ENCODE measurements around the gene PAK6.
A peak's percentile ranks its signal among the peaks of the same experiment; 100 is the strongest.

Gene PAK6

GRCh38 chr15:40278026-40278425 lies 39.2 kb downstream of the PAK6 start:
- DNase-seq, result no peak

DNA sequence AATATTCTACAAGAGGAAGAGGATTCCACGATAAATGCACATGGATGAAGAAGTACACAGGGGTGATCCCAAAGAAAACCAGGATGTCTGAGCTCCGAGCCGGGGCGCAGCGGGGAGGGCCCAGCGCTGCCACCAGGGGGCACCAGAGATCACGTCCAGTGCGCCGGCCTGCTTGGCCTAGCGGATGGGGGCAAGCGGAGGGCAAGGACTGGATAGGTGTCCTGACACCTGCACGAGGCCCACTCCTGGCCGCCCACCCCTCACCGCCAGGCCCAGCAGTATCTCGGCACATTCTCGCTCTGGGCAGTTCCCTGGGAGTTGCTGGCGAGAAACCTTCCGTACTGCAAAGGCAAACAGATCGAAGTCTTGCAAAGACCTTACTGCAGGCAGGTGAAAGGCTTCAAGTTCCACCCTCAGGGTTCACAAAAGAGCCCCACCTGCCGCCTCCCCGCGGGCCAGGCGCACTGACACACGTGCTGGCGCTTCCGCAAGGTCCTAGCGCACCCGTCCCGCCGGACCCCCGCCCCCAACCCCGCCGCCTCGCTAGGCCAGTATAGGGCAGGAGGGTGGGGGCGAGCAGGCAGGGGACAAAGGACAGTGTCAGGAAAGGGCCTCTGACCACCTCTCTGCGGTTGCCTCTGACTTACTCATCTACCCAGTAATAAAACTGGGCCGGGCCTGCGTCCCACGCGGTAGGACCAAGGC lies 40.7 kb downstream of the PAK6 start:
- DNase-seq, result peak; percentile 76

- no peak for DNase-seq
These were observed 41.6 kb downstream of the PAK6 start for GRCh38 chr15:40280260-40281056.

DNA sequence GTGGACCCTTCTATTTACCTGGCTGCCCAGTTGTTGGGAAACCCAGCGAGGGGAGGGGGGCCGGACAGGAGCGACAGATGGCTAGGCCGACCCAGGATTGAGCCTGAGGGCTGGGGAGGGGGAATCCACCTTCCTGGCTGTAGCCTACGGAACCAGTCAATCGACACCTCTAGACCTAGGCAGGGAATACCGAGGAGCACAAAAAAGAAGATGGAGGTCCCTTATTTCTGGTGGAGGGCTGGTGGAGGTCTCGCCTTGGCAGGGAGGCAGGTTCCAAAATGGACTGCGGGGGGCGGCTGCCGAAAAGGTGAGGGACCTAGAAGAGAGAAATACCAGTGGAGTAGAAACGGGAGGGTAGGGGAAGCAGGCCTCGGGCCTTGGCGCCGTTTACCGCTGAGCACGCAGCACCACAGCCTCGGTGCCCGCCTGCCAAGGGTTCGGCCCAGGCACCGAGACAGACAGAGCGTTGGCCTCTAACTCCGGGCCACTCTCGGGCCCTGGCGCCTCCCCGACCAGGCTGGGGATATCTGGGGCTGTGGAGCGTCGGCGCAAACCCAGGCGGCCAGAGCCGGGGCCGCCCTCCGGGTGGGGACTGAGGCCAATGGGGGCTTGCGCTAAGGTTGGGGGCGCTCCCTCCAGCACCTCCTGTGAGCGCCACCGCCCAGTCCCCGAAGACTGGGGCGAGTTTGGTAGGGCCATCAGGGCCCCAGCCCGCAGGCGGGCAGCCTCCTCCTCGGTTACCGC lies 42.4 kb downstream of the PAK6 start:
- DNase-seq, result no peak

- DNase-seq, result no peak
These were observed 42.9 kb downstream of the PAK6 start for GRCh38 chr15:40281801-40282146.

GRCh38 chr15:40282147-40282868 lies 43.4 kb downstream of the PAK6 start:
- DNase-seq, result peak; percentile 73

- peak; percentile 61 for DNase-seq
These were observed 44.2 kb downstream of the PAK6 start, which contains the start of gene ANKRD63 for GRCh38 chr15:40282869-40283614. Gene ANKRD63, minus strand, starts transcription at chr15:40283064. Its CDS starts 478 bp downstream, at chr15:40282586.

GRCh38 chr15:40283615-40284300 lies 44.9 kb downstream of the PAK6 start:
- DNase-seq, result no peak

DNA sequence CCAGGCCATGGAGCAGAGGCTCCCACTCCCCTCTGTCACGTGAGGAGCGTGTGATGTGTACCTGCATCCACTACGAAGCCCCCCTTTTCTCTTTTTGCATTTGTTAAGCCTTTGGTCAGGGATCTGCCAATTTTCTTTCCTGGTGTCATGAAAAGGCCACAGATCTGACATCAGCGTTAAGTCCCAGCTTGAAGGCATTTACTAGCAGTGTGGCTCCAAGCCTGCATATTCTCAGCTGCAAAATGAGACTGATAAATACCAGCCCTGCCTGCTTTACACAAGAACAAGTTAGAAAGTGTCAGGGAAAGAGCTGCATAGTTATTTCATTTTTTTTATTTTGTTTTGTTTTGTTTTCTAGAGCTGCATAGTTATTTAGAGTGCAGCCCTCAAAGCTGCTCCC lies 46.3 kb downstream of the PAK6 start:
- DNase-seq, result no peak

GRCh38 chr15:40285554-40286011 lies 46.7 kb downstream of the PAK6 start:
- no peak for DNase-seq

DNA sequence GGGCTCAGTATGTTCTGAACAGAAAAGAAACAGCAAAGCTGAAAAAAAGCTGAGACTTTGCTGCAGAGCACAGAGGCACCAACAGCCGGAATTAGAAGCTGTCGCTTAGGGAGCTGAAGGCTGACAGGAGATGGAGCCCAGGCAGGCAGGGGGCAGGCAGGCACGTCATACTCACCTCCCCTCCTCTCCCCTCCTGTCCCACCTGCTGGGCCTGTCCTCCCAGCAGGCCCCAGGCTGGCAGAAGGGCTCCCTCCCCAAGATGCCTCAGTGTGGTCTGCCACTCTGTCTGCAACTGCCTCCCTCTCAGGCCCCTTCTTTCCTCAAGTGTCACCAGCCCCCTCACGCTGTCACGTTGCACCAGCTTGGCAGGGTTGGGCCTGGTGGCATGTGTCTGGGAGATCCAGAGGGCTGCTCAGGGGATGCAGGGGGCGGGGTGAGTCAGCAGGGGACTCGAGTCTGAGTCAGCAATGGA lies 47.2 kb downstream of the PAK6 start:
- no peak for DNase-seq

- DNase-seq, result no peak
These were observed 47.9 kb downstream of the PAK6 start for GRCh38 chr15:40286794-40287193.

DNA sequence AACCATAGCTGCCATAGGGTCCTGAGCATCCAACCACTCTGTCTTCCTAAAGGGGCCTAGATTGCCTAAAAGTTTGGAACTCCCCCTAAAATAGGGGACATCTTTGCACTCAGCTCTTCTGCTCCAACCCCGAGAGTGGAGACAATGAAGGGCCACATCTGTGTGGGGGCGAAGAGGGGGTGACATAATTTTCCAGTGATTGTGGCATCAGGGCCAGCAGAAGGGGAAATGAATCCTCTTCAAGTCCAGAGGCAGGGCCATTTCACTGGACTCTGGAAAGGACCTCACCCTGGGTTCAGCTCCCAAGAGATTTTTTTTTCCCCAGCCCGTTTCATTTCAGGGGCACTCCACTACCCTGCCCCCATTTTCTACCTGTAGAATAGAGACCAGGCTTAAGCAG lies 48.6 kb downstream of the PAK6 start:
- no peak for DNase-seq

DNA sequence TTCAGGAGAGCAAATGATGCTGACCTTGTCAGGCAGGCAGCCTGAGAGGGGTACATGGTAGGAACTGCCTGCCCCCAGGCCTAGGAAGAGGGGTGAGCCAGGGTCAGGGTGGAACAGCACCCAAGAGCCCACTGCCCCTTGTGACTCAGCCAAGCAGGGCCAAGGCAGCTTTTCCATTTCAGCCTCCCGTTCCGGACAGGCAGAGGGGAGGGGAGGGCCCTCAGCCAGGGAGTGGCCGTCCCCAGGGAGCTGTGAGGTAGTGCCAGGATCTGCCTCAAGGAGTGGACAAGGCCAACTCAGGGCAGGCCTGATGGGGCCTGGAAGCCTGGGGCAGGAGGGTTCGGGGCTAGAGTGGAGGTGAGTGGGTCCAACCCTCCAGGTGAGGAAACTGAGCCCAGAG lies 49.1 kb downstream of the PAK6 start:
- DNase-seq, result no peak

GRCh38 chr15:40289140-40289775 lies 50.4 kb downstream of the PAK6 start:
- DNase-seq, result no peak

GRCh38 chr15:40290545-40290917 lies 51.7 kb downstream of the PAK6 start:
- no peak for DNase-seq

DNA sequence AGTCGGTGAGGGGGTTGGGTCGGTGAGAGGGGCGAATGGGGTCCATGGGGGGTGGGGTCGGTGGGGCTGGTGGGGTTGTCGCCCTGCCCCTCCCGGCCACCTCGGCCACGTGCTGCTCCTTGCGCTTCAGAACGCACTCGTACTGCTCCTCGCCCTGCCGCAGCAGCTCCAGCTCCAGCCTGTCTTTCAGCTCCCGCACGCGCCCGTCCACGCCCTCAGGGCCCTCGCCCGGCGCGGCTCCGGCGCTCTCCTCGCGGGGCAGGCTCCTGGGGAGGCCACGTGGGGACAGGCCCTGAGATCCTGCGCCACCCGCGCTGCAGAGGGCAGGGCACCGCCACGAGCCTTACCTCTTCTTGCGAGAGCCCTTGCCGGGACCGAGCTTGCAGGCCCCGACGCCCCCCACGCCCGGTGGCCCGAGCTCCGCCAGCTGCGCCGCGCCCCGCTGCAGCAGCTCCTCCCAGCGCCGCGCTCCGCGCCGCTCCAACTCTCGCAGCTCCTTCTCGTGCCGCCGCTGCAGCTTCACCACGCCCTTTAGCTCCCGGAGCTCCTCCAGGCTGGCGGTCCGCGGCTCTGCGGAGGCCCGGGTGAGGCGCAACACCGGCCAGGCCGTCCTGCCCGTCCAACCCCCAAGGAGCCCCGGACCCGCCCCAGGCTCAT lies 52.2 kb downstream of the PAK6 start:
- no peak for DNase-seq

GRCh38 chr15:40292246-40292645 lies 53.4 kb downstream of the PAK6 start:
- DNase-seq, result no peak

GRCh38 chr15:40293006-40293405 lies 54.1 kb downstream of the PAK6 start:
- DNase-seq, result no peak

Measured in activated T-cell treated with anti-CD3 and anti-CD28 coated beads, Interleukin-2, amount 50 U/mL, for 1 hour (primary cell).